NCI-H187 (cell line): Measurements from ENCODE around the gene BMAL1.

Experiments
- DNase-seq, 2 experiments: peaks; one replicate each; lab custom pipeline; 2025; lab: John Stamatoyannopoulos, UW

The BMAL1 gene

DNA sequence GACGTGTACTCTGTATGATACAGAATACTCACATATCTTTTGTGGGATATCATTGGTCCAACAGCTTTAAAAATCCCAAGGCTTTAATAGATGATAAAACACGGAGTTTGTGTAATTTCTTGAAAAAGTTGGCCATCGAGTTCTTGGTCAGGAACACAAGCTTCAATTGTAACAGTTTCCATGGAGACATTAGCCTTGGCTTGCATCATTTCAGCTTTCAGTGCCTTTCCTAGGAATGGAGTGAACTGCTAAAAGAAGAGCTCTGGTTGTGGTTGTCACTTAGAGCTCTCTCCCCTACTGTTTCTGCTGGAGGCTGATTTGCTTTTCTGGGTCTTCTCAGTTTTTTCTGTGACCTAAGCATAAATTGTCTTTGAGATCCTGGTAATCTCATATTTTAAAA is 14.2 kb downstream of the BMAL1 start:
- DNase-seq: no peak

DNA sequence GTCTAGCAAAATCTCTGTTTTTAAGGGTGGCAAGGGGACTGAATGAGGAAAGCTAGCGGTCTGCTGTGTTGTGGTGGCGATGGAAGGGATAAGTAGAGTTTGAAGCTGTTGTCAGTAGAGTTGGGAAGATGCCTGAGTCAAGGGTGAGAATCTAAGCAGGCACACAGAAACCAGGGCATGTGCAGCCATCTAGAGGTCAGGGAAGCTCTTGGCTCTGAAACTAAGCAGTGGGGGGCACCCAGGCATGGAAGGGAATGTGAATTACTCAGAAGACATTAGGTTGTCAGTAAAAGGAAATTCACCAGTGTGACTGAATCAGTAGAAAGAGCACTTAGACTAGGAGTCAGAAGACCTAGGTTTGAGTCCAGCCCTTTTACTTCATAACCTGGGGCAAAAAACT is 15.4 kb downstream of the BMAL1 start:
- DNase-seq: no peak

DNA sequence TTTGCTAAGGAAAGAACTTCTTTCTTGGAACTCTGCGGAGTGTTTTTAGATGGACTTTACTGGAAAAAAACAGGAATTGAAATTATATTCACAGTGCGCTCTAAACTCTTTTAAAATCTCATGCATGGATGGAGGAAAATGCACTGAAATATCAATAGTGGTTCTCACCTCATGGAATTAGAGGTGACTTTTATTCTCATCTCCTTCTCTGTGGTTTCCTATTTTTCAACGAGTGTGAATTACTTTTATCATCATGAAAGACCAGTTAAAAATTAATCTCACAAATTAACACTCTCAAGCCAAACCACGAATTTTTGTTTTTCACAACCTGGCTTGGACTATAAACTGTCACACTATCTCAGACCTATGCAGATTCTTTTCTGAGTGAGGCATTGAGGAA is 16.6 kb downstream of the BMAL1 start:
- DNase-seq: no peak

DNA sequence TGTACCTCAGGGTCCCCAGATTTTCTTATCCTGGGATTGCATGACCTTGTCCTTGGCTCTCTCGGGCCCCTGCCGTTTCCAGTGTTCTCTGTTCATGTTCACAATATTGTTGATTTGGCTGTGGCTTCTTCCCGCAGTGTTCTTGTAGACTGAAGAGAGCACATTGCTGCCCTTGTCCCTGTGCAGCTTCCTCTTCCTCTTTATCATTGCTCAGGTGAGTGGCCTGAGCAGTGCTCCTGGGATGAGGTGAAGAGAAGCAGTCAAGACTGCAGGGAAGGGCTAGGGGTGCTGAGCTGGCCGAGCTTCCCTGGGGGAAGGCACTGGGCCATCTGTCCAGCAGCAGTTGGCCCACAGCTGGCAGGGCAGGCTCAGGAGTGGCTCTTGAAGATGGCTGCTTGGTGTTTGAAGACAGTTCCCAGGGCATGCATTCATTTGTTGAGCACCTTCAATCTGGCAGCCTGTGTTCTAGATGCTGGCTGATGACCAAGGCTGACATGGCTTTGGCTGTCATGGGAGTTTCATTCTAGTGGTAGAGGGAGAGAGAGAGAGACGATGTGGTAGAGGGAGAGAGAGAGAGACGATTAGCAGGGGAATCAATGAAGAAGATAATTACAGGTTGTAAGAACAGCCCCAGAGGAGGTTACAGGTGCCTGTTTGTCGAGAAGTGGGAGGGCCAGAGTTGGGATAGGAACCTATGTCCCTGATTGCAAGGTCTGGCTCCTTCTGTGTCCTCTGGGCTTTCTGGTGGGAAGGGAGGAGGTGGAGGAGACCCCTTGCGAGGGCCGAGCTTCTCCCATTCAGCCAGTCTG is 17.4 kb downstream of the BMAL1 start:
- no peak for DNase-seq

DNA sequence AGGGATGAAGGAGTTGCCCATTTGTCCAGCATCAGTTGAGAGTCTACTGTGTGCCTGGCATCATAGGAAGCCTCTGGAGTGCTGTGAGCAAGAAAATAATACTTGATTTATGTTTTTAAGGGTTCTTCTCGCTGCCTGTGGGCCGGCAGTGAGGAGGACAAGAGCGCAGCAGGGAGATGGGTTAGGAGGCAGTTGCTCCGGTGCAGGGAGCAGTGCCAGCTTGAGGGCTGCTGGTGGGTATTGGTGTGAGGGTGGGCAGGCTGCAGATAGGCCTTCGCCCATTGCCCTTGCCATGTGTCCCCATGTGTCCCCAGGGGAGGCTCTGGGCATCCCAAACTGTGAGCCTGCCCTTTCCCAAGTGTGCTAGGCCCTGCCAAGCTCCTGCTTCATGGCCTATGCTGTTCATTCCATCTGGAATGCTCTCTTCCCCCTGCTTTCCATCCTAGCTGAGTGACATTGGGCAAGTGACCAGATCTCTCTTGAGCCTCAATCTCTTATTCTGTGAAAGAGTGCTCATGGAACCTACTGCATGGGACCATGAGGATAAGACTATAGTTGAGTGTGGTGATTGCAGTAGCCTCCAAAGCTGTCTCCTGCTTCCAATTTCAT is 19.8 kb downstream of the BMAL1 start:
- DNase-seq: no peak

DNA sequence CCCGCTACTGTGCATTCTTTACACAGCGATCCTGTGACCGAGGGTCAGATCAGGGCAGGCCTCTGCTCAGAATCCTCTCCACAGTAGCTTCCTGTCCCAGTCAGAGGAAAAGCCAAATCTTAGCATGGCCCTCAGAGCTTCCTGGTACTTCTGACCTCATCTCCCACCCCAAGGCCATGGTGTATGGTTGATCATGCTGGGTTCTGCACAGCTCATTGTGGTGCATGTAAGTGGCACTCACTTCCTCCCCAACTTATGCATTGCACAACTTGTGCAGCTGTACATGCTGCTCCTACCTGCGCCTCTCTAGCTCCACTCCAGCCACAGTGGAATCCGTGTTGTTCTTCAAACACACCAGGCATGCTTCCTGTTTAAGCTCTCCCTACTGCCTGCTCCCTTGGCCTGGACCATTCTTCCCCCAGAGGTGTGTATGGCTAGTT is 20.3 kb downstream of the BMAL1 start:
- DNase-seq: no peak

DNA sequence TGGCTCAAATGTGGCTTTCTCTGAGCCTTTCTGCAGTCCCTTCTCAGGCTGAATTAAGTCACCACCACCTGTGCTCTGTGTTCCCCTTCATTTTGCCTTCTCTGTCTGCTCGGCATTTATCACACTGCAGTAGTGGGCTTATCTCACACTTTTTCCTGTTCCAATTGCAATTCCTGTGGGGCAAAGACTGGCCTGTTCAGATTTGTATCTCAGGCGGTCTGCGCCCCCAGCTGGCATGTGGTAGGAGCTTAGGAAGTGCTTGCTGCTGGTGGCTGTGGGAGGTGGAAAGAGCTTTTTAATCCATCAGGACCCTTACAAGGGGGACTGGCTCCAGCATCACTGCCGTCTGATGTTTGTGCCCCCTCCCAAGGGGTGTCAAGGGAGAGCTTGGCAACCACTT is 21.2 kb downstream of the BMAL1 start:
- no peak for DNase-seq

DNA sequence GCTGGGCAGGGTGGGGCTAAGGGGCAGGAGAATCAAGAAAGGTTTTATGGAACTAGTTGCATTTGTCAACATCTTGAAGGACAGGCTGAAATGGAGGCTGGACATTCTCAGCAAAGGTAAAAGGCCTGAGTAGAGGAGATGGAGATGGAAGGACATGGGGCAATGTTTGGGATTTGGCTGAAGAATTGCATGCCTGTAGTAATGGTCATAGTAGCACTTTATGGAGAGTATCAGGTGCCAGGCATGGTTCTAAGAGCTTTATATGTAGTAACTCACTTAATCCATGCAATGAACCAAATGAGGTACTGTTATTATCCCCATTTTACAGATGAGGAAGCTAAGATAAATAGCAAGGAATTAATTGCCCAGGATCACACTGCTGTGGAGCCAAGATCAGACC is 23.9 kb downstream of the BMAL1 start:
- no peak for DNase-seq

DNA sequence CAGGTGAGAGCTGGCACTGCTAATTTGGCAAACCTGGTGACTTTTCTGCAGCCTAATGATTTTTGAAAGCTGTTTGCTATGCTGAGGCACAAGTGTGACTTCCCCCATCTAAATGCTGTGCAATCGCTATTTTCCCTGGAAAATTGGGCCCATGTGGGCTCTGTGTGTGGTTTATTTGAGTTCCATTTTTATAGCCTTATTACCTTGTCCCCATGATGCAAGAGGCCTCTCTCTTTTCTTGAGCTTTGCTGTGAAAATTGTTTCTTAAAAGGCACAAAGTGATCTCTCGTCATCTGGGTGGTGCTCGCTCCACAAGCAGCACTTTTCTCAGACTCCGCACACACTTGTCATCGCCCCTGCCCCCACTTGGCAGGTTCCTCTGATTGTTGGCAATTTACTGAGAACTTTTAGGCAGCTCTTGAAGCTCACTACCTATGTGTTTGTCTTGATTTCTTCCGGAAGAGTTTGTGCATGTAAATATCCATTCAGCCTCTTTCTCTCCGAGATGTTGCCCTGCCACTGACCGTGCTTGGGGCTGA is 24.9 kb downstream of the BMAL1 start:
- no peak for DNase-seq

DNA sequence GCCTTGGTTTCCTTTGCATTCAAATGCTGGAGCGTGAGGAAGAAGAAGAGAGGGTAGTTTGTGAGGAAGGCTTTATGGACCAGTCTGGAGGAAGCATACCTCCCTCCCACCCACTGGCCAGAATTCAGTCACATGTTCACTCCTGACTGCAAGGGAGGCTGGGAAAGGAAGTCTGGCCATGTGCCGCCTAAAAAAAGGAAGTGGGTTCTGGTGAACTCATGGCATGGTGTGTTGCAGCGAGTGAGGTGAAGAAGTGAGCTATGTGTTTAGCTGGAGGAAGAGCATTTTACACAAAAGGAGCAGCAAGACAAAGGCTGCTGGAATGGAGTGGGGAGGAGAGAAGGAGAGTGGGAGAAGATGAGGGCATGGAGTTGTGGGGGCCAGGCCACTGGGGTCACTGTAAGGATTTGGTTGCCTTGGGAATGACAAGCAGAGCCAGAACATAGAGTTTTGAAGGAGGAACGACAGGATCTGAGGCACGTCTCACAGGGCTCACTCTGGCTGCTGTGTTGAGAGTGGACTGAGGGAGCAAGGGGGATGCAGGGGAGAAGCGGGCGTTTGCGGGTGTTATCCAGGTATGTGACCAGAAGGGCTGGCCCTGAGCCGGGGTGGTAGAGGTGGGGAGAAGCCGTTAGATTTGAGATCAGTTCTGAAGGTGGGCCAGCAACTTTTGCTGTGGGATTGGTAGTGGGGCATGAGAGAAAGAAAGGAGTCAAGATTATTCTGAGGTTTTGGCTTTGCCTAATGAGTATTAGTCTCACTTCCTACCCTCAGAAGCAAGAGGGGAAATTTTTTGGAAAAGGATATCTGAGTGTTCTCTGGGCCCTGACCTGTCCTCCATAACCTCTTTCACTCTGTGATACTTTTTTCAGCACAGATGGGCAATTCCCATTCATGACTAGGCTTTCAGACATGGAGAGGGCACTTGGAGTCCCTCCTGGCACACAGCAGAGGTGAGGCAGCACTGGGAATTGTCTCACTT is 26.4 kb downstream of the BMAL1 start:
- DNase-seq: no peak

DNA sequence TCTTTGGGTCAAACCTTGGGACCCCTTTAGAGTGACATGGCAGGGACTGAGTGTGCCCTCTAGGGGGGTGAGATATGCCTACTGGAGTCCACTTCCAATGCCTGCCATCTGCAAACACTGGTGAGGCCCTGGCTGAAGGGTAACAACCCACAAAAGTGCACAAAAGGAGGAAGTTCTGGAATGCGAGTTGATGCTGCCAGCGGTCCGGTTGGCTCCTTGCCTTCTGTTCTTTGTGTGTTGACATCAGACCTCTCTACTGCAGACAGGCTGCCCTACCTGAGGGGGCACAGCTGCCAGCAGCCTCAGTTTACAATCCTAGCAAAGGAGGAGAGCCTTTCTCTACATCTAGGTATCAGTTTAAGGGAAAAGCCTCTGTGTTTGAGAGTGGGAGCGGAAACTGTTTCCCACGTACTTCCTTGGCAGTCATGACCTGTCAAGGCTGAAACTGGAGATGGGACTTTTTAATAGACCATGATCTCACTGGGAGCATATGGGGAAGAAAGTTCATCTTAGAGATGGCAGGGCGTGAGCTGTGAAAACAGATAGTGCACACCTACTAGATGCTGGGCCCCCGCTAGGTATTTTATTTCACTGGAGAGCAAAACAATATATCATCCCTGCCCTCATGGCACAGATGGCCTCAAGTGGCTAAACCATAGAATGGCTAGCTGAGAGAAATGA is 27.2 kb downstream of the BMAL1 start:
- no peak for DNase-seq

DNA sequence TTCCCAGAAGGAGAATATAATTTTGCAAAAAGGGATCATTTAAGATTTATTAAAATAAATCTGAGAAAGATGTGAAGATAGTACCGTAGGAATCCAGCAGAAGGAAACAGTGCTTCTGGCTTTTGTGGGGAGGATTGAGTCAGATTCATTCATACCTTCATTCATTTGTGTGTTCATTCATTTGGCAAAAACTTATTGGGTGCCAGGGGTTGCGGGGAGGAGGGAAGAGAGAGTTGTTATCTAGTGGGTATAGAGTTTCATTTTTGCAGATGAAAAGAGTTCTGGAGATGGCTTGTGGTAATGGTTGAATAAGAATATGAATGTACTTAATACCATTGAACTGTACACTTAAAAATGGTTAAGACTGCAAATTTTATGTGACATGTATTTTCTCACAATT is 31.1 kb downstream of the BMAL1 start:
- no peak for DNase-seq

DNA sequence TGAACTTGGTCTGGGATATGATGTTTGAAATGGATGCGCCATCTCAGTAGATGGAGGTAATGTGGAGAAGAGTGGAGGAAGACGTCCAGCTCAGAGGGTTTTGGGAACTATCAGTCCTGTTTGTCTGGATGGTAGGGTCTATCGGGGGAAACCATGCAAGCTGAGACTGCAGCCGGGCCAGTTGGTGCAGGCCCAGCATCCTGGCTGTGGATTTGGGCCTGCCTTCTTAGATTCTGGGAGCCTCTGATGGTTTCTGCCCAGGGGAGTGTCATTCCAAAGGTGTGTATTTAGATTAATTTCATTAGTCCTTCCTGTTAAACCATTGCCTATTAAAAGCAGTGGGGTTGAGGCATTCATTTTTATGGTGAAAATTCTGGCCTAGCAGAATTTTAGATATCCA is 31.6 kb downstream of the BMAL1 start:
- DNase-seq: no peak

DNA sequence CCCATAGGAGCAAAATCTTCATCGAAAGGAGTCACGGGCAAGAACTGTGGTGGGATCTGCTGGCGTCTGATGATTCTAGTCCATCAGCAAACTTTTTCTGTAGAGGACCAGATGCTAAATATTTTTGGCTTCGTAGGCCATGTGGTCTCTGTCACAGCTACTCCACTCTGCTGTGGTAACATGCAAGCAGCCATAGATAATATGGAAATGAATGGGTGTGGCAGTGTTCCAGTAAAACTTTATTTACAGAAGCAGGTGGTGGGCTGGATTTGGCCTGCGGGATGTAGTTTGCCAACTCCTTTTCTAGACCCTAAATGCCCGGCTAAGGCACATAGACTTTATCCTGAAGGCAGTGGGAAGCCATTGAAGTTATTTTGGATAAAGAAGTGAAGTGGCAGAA is 32.9 kb downstream of the BMAL1 start:
- no peak for DNase-seq

DNA sequence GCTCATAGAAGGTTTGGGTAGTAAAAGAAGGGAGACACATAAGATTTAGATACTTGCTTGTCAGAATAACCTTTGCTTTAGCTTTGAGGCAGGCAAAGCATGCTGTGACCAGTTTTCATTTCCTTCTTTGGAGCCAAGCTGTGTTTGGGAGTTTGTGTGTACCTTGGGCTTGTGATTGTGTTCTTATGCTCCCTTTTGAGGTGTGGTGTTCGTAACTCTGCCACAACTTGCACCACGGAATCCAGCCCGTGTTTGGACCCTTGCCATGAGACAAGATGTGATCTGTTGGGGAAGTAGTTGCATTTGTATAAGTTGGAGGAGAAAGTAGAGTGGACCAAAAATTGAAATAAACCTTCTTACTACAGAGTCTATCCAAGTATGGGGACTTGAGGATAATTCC is 34.0 kb downstream of the BMAL1 start:
- no peak for DNase-seq

DNA sequence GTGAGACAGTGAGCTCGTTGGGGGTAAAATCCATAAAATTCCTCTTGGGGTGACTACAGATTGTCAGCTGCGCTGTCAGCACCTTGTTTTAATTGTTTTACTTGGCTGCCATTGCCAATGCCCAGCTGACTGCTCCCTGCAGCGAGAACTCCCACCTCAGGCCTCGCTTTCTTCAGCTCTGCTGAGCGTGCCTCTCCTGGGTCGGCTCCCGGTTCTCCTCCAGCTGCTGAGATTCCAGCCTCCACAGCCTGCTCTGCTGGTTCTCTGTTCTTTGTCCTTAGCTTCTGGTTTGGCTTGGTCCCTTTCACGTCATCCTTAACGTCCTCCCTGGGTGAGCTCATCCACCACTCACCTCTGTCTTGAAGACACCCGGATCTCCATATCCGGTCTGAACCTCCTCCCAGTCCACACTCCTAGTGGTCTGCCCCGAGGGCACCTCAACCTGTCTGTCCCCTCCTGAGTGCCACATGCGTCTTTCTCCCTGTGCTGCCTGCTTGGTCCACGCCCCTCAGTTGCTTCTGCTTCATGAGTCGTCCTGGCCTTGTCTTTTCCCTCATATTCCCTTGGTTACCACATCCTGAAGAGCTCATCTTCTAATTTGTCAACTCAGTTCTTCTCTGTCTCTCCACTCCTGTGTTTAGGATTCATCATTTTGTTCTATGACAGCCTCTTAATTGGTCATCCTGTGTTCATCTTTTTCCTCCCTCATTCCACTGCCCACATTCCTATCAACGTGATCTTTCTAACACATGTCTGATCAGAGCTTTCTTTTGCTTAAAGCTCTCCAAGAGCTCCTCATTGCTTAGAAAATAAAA is 35.6 kb downstream of the BMAL1 start:
- DNase-seq: no peak

DNA sequence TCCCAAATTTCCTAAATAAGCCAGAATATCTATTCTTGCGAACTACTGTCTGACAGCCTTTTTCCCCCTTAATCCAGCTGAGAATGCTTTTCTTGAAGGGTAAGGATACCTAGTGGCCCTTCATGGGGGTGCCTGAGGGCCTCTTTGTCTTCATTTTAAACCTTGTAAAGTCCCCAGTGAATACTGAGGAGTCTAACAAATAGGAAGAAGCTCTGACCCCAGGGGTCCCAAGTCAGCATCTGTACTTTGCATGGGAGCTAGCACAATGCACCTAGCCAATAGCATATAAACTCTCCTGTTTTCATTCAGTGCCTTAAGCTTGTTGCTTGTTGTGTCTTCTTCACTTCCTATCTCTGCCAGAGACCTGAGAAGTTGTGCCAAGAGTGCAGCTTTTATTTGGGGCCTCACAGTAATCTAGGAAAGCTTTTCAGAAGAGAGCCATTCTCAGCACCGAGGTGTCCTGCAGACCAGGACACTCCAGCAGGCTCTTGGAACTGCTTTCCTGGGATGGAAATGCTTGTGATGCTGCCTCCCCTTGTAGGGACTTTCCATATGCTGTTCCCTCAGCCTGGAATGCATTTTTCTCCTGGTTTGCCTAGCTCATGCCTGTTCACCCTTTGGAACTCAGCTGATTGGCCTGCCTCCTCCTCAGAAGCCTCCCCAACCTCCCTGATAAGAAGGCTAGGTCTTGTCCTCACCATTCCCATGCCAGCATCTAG is 37.2 kb downstream of the BMAL1 start:
- no peak for DNase-seq

DNA sequence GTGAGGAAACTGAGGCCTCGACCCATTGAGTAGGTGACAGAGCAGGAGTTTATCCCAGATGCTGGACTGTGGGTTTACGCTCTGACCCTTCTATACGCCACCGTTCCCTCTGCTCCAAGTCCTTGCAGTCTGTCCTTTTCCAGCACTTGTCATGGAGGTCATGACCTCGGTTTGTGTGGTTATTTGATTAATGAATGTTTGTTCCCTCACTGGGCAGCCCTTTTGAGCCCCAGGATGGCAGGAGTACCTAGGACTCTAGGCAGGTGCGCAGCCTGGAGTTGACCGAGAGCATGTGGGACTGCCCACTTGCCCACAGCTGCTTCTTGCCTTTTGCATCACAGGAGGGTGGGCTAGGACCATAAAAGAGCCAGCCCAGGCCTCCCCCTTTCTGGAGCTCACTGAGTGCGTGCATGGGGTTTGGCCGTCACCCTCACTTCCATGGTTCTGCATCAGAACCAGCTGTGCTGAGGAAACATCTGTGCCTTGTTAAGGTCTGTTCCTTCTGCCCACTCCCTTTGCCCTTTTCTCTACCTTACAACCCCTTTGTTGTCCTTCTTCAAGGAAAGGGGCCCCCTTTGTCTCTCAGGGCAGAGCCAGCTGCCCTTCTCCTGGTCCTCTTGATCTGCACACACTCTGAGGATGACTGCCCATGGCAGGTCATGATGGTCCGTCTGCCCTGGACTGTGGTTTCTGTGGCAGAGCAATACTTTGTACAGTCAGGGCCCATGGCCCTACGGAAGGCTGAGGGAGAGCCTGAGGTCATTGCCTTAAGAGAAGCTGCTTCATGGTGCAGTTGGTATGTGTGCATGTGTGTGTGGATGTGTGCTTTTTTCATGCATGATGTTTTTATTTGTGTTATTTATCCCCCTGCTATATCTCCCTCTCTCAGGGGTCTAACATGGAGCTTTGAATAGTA is 38.2 kb downstream of the BMAL1 start:
- no peak for DNase-seq

DNA sequence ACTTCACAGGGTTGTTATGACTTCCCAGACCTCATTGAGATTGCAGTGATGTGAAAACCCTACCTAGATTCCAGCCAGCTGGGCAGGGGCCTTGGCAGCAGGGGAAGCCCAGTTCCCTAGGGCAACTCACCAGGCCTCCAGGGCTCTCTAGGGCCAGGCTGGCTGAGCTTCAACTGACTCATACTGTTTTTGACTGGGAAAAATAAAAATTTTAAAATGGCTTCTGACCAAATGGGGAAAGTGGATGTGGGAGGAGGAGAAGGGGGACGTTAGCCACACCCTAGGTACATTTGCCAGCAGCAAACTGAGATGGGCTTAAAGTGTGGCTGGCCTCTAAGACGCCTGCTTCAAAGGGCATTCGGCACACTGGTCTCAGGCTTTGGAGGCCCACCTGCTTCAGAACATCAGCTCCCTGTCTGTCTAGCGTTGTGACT is 39.0 kb downstream of the BMAL1 start:
- no peak for DNase-seq
